WI38 (cell line): Measurements from ENCODE around the gene RAB7B.

Experiments used
- H3K4me3 ChIP-seq: 2 replicates; pipeline ENCODE4 v1.5.1; 2011; ENCODE audit warnings: low read depth, mild to moderate bottlenecking, control low read depth, low read length
- CTCF ChIP-seq: IDR thresholded peaks from 2 replicates; pipeline ENCODE4 v1.5.1; 2012; ENCODE audit warnings: low read depth, mild to moderate bottlenecking, control low read depth, low read length

Gene RAB7B

GRCh38 chr1:205972491-205973168, 30.6 kb downstream of the RAB7B start:
- no peak for TF ChIP-seq CTCF
- H3K4me3 ChIP-seq: no peak overlapping the region

GRCh38 chr1:205972081-205972480, 31.1 kb downstream of the RAB7B start:
- TF ChIP-seq CTCF: no peak
- H3K4me3 ChIP-seq: no peak overlapping the region

- H3K4me3 ChIP-seq: no peak overlapping the region
- TF ChIP-seq CTCF: no peak
Measured at GRCh38 chr1:205971082-205971481, 32.1 kb downstream of the RAB7B start.

- no peak overlapping the region for H3K4me3 ChIP-seq
- no peak for TF ChIP-seq CTCF
Measured at GRCh38 chr1:205970486-205970885, 32.7 kb downstream of the RAB7B start.

- TF ChIP-seq CTCF: no peak
- no peak overlapping the region for H3K4me3 ChIP-seq
Measured at GRCh38 chr1:205969229-205969628, 34.0 kb downstream of the RAB7B start.

- no peak for TF ChIP-seq CTCF
Measured at GRCh38 chr1:205967554-205968335, 35.5 kb downstream of the RAB7B start.

More at GRCh38 chr1:205967554-205968335, 35.5 kb downstream of the RAB7B start:
- no peak overlapping the region for H3K4me3 ChIP-seq
